Measurements from ENCODE around the gene RELCH.

Gene RELCH

GRCh38 chr18:62324917-62325805 lies 138.1 kb downstream of the RELCH start, which contains the start of gene TNFRSF11A:
Gene TNFRSF11A, plus strand, starts transcription at chr18:62325310. Its CDS starts 43 bp downstream, at chr18:62325353.
- Histone ChIP-seq H3F3A (ENCODE audit: insufficient read depth, low read length) (peaks cover 7% of the 10 kb centered on the region; the same call in 1 of the 2 replicates), H3K36me3 (replicated peaks; ENCODE audit: insufficient read depth, low read length) (no peaks in the 10 kb centered on the region), H3K27me3 (replicated peaks; ENCODE audit: insufficient read depth, low read length) (no peaks in the 10 kb centered on the region), H3K27ac (ENCODE audit: low read length) (no peak within 1 kb of the TSS), H3K9ac (ENCODE audit: low read length) (peak within 1 kb of the TSS; percentile 11; the same call in 1 of the 2 replicates), H2AFZ (ENCODE audit: low read length) (peak within 1 kb of the TSS; percentile 62), H3K79me2 (ENCODE audit: low read length) (no peaks in the 10 kb centered on the region), H3K4me2 (ENCODE audit: low read depth, low read length) (peak within 1 kb of the TSS; percentile 72), H3K9me2 (replicated peaks; ENCODE audit: insufficient read depth, low read length) (no peaks in the 10 kb centered on the region), H3K4me1 (ENCODE audit: low read length) (peaks cover 15% of the 10 kb centered on the region; the same call in 1 of the 2 replicates), H4K20me1 (ENCODE audit: insufficient read depth, low read length) (no peaks in the 10 kb centered on the region), H3K4me3 (ENCODE audit: low read length) (peak within 1 kb of the TSS; percentile 58), H3K9me3 (replicated peaks; ENCODE audit: insufficient read depth, low read length) (no peaks in the 10 kb centered on the region)
- peak; percentile 52 for DNase-seq
- TF ChIP-seq CTCF (IDR thresholded peaks at IDR 0.05; ENCODE audit: low read length), result 0 out of 2 replicates have a peak, but pooled peaks have one; percentile 4
- TF ChIP-seq EZH2phosphoT487 (IDR thresholded peaks at IDR 0.05; ENCODE audit: low read length), result no peak

- no peaks in the 10 kb centered on the region for H3K9me3 ChIP-seq (replicated peaks; ENCODE audit: insufficient read depth, low read length)
- no peaks in the 10 kb centered on the region for H3K79me2 ChIP-seq (ENCODE audit: low read length)
- peak overlapping the region; percentile 58 for H3K4me3 ChIP-seq (ENCODE audit: low read length)
- peak overlapping the region; percentile 72 for H3K4me2 ChIP-seq (ENCODE audit: low read depth, low read length)
- DNase-seq, result peak; percentile 27
- H2AFZ ChIP-seq (ENCODE audit: low read length), result peak overlapping the region; percentile 62
- no peaks in the 10 kb centered on the region for H3K9me2 ChIP-seq (replicated peaks; ENCODE audit: insufficient read depth, low read length)
- TF ChIP-seq CTCF (IDR thresholded peaks at IDR 0.05; ENCODE audit: low read length) (no peak), EZH2phosphoT487 (IDR thresholded peaks at IDR 0.05; ENCODE audit: low read length) (no peak), EZH2 (optimal IDR thresholded peaks at IDR 0.05; ENCODE audit: low read depth, low read length) (no peak)
- peaks cover 19% of the 10 kb centered on the region; the same call in 1 of the 2 replicates for H3K4me1 ChIP-seq (ENCODE audit: low read length)
- no peaks in the 10 kb centered on the region for H3K36me3 ChIP-seq (replicated peaks; ENCODE audit: insufficient read depth, low read length)
- peaks cover 7% of the 10 kb centered on the region; the same call in 1 of the 2 replicates for H3F3A ChIP-seq (ENCODE audit: insufficient read depth, low read length)
- H3K27ac ChIP-seq (ENCODE audit: low read length), result no peak overlapping the region
- H3K27me3 ChIP-seq (replicated peaks; ENCODE audit: insufficient read depth, low read length), result no peaks in the 10 kb centered on the region
- H3K9ac ChIP-seq (ENCODE audit: low read length), result peak overlapping the region; percentile 11; the same call in 1 of the 2 replicates
- H4K20me1 ChIP-seq (ENCODE audit: insufficient read depth, low read length), result no peaks in the 10 kb centered on the region
Measured at GRCh38 chr18:62325806-62326645, 139.0 kb downstream of the RELCH start.

GRCh38 chr18:62326646-62327348 lies 139.7 kb downstream of the RELCH start:
- peaks cover 7% of the 10 kb centered on the region; the same call in 1 of the 2 replicates for H3F3A ChIP-seq (ENCODE audit: insufficient read depth, low read length)
- no peaks in the 10 kb centered on the region for H3K36me3 ChIP-seq (replicated peaks; ENCODE audit: insufficient read depth, low read length)
- H3K9me3 ChIP-seq (replicated peaks; ENCODE audit: insufficient read depth, low read length), result no peaks in the 10 kb centered on the region
- H4K20me1 ChIP-seq (ENCODE audit: insufficient read depth, low read length), result no peaks in the 10 kb centered on the region
- no peaks in the 10 kb centered on the region for H3K9me2 ChIP-seq (replicated peaks; ENCODE audit: insufficient read depth, low read length)
- H3K79me2 ChIP-seq (ENCODE audit: low read length), result no peaks in the 10 kb centered on the region
- H3K9ac ChIP-seq (ENCODE audit: low read length), result no peak overlapping the region
- no peak overlapping the region for H2AFZ ChIP-seq (ENCODE audit: low read length)
- no peak overlapping the region for H3K27ac ChIP-seq (ENCODE audit: low read length)
- no peak for DNase-seq
- H3K4me2 ChIP-seq (ENCODE audit: low read depth, low read length), result peak overlapping the region; percentile 72; the same call in 1 of the 2 replicates
- peak overlapping the region; percentile 58; the same call in 1 of the 2 replicates for H3K4me3 ChIP-seq (ENCODE audit: low read length)
- no peaks in the 10 kb centered on the region for H3K27me3 ChIP-seq (replicated peaks; ENCODE audit: insufficient read depth, low read length)
- TF ChIP-seq EZH2phosphoT487 (IDR thresholded peaks at IDR 0.05; ENCODE audit: low read length) (no peak), EZH2 (optimal IDR thresholded peaks at IDR 0.05; ENCODE audit: low read depth, low read length) (no peak), CTCF (IDR thresholded peaks at IDR 0.05; ENCODE audit: low read length) (no peak)
- peaks cover 19% of the 10 kb centered on the region; the same call in 1 of the 2 replicates for H3K4me1 ChIP-seq (ENCODE audit: low read length)
